Stimulated activated CD4-positive, alpha-beta T cell treated with anti-CD3 and anti-CD28 coated beads, Interleukin-12 subunit alpha, Interleukin-12 subunit beta, amount 100 ng/mL, for 24 hours (primary cell): ENCODE data around the gene MEGF11.

Experiments
- DNase-seq, 2 experiments: peaks; one replicate each; pipeline ENCODE4 v3.0.0-alpha.2; 2020; ENCODE audit warnings: low read depth in 2 of 2

The MEGF11 gene

GRCh38 chr15:66065325-66065724 lies 188.2 kb downstream of the MEGF11 start:
- DNase-seq, result no peak

GRCh38 chr15:66063147-66063546 lies 190.4 kb downstream of the MEGF11 start:
- DNase-seq, result no peak

DNA sequence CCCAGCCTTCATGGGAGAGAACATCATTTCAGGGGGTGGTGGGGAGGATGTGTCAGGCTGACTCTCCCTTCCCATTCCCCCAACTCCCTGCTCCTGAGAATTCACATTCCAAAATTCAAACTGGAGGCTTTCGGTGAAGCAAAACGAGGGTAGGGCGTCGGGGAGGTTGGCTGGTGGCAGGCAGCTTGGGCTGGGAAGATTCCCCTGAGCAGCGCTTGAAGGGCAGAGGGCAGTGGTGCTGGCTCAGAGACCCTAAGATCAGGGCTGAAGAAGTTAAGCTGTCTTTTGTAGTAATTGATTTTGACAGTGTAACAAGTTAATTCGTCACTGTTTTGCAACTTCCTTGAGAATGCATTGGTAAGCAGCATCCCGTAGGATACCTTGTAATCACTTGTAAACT lies 196.5 kb downstream of the MEGF11 start:
- DNase-seq, result no peak

GRCh38 chr15:66053991-66054390 lies 199.6 kb downstream of the MEGF11 start:
- no peak for DNase-seq

GRCh38 chr15:66051833-66052232 lies 201.7 kb downstream of the MEGF11 start:
- no peak for DNase-seq

GRCh38 chr15:66050264-66050663 lies 203.3 kb downstream of the MEGF11 start:
- DNase-seq, result no peak

DNA sequence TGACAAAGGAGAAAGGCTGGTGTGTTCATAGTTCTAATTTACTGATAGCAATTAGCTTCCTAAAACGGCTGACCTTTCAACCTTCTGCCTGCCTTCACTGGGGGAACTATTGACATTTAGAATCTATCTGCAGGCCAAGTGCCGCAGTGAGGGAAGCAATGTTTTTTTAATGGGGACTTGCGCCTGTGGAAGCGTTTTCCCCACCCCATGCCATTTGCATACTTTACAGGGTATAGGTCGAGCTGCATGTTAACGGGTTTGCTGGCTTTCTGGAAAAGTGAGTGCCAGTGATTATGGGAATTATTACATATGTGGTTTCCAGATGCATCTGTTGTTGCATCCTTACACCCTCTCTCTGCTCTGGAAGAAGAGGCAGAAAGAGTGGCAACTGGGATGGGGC lies 204.2 kb downstream of the MEGF11 start:
- no peak for DNase-seq

- DNase-seq, result no peak
These were observed 206.1 kb downstream of the MEGF11 start for GRCh38 chr15:66047321-66048024.

DNA sequence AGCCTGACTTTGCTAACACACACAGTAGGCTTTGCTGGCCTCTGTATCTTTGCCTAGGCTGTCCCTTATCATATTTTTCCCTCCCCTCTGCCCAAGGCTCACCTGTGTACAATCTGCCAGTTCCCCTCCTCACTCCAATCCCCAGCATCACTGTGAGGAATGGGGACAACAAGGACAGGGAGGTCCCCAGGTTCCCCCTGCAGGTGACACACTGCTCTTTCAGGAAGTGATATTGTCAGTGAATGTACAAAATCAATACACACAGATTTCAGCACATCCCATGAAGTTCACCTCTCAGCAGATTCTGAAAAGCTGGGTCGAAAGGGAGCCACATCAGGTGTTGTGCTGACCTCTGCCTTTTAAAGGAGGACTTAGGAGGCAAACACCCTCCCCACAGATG lies 206.8 kb downstream of the MEGF11 start:
- no peak for DNase-seq

DNA sequence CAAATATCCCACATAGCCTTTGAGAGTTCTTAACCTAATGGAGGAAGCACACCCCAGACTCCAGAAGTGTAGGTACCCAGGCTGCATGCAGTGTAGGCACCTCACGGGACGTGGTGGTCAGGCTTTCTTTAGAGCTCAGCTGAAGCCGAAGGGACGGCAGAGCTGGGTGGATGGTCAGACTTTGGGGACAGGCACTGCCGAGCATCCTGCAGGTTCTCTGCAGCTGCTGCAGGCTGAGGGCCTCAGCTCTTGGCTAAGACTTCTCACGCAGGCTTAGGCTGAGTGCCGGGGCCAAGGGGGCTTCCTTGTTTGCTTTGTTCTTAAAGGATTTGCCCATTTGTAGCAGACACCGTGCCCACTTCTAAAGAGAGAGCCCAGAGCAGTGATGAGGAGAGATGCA lies 207.2 kb downstream of the MEGF11 start:
- no peak for DNase-seq

DNA sequence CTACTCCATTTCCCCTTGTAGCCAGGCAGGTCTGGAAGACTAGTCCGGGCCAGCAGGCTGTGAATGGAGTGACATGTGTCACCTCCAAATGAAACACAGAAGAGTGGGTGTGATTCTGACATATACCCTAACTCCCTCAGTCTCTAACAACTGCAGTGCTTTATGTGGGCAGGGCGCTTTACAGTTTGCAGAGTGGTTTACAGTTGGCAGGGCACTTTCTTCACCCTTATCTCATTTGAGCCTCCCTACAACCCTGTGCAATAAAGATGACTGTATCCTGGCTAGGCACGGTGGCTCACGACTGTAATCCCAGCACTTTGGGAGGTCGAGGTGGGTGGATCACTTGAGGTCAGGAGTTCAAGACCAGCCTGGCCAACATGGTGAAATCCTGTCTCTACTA lies 208.0 kb downstream of the MEGF11 start:
- DNase-seq, result no peak

GRCh38 chr15:66044837-66045236 lies 208.7 kb downstream of the MEGF11 start:
- DNase-seq, result no peak

DNA sequence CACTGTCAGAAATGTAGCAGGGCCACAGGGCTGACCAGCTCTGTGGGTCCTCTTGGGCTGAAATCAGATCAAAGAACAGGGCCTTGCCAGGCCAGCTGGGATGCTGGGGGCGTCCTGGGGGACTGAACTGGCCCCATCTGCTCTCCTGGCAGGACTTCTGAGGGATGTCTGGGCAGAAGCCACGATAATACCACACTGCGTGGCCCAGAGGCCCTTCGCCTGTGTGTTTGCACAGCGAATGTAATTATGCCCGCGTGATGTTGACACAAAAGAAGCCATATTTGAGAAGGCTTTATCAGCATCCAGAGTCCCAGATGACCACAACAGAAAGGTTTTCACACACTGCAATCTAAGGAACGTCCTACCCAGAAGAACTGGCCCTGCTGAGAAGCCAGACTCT lies 210.3 kb downstream of the MEGF11 start:
- DNase-seq, result no peak

- DNase-seq, result no peak
These were observed 210.9 kb downstream of the MEGF11 start for GRCh38 chr15:66042624-66043023.

GRCh38 chr15:66041276-66041675 lies 212.3 kb downstream of the MEGF11 start:
- DNase-seq, result no peak

DNA sequence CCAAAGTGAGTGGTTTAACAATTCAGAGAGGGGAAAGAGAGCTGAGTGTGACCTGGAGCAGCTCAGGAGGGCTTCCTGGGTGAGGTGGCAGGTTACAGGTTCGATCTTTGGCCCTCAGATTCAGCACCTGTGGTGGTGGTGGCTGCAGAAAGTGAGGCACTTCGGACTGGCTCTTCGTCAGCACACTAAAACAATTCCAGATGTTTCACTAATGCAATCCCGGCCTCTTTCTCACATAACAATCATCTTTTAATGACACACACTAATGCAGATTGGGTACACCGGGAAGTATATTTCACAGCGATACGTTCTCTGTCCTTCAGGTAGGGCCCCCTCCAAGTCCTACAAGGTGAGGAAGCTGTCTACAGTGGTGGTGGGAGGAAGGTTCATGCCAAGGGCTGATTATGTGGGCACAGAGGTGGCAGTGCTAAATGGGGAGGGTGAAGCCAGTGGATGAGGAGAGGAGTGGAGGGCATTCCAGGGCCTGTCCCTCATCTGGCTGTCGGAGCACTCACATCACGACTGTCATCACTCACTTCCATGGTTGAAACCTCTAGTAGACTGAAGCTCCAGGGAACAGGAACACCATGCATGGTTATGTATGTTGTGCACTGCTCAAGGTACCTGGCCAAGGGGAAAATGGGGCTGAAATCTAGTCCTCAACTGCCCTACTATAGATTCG lies 213.2 kb downstream of the MEGF11 start:
- no peak for DNase-seq

GRCh38 chr15:66039117-66039871 lies 214.3 kb downstream of the MEGF11 start:
- DNase-seq, result no peak

- no peak for DNase-seq
These were observed 215.0 kb downstream of the MEGF11 start for GRCh38 chr15:66038387-66039116.

- no peak for DNase-seq
These were observed 216.7 kb downstream of the MEGF11 start for GRCh38 chr15:66036859-66037258.

- DNase-seq, result no peak
These were observed 217.6 kb downstream of the MEGF11 start for GRCh38 chr15:66035901-66036300.

- DNase-seq, result no peak
These were observed 220.4 kb downstream of the MEGF11 start for GRCh38 chr15:66033143-66033542.

GRCh38 chr15:66032006-66032405 lies 221.5 kb downstream of the MEGF11 start:
- no peak for DNase-seq
